Suppressor macrophage (primary cell): ENCODE results near the gene FGA.
A peak's percentile ranks its signal among the peaks of the same experiment; 100 is the strongest.

ENCODE experiments used
- DNase-seq, 4 experiments: peaks; one replicate each; pipeline ENCODE4 v3.0.0-alpha.2; 2020 to 2022

Gene FGA

GRCh38 chr4:154578919-154579318 lies 11.6 kb downstream of the FGA start:
- DNase-seq = no peak

DNA sequence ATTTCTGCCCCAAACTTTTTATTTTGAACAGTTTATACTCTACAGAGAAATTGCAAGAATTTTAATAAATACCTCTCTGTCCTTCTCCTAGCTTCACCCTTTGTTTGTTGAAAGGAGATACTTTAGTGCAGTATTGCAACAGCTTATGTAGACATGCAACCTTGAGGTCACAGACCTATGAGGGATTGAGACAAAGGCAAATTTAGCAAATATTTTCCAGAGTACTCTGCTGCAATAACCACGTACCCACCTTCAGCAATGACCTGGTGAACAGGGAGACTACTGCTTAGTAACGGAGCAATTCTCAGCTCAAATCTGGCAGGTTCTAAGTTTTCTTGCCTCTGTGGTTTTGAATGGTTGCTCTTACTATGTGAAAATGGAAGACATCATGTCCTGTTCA lies 13.2 kb downstream of the FGA start:
- DNase-seq = no peak

- DNase-seq = no peak
Measured at GRCh38 chr4:154574311-154574710, 16.2 kb downstream of the FGA start.

- DNase-seq = no peak
Measured at GRCh38 chr4:154573190-154573870, 17.2 kb downstream of the FGA start.

- DNase-seq = no peak
Measured at GRCh38 chr4:154569584-154569983, 21.0 kb downstream of the FGA start.

- DNase-seq = no peak
Measured at GRCh38 chr4:154569028-154569427, 21.5 kb downstream of the FGA start.

- no peak for DNase-seq
Measured at GRCh38 chr4:154566639-154567204, 23.8 kb downstream of the FGA start.

GRCh38 chr4:154565704-154566103 lies 24.8 kb downstream of the FGA start:
- DNase-seq = no peak

DNA sequence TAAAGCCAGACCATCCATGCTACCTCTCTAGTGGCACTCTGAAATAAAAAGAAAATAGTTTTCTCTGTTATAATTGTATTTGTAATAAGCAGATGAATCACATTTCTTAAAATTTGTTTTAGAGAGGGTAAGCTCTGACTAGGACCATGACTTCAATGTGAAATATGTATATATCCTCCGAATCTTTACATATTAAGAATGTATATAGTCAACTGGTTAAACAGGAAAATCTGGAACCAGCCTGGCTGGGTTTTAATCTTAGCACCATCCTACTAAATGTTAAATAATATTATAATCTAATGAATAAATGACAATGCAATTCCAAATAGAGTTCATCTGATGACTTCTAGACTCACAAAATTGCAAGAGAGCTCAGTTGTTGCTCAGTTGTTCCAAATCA lies 26.2 kb downstream of the FGA start:
- no peak for DNase-seq

DNA sequence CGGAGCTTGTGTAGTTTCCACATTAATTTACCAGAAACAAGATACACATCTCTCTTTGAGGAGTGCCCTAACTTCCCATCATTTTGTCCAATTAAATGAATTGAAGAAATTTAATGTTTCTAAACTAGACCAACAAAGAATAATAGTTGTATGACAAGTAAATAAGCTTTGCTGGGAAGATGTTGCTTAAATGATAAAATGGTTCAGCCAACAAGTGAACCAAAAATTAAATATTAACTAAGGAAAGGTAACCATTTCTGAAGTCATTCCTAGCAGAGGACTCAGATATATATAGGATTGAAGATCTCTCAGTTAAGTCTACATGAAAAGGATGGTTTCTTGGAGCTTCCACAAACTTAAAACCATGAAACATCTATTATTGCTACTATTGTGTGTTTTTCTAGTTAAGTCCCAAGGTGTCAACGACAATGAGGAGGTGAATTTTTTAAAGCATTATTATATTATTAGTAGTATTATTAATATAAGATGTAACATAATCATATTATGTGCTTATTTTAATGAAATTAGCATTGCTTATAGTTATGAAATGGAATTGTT lies 27.8 kb downstream of the FGA start, which contains the start of gene FGB:
TSS of gene FGB (plus strand) at position 315 of the 558 bp plus-strand sequence. CDS start at position 323, 8 bp downstream.
- no peak for DNase-seq

DNA sequence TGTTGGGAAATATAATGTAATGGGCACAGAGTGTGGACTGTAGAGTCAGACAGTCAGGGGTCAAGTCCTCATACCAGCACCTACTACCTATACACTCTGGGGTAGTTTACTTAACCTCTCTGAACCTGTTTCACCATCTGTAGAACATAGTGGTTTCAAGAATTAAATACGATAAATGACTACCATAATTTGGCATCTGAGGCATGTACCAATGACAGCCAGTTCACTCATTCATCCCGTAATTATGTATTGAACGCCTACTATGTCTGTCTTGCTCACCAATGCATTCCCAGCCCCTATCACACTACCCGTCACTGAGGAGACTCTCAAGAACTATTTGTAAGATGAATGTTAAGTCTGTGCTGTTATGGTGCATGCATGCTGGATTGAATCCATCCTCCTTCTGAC lies 29.7 kb downstream of the FGA start:
- DNase-seq = no peak

- no peak for DNase-seq
Measured at GRCh38 chr4:154560419-154560801, 30.1 kb downstream of the FGA start.

- DNase-seq = peak; percentile 11 to 53 (median 38)
Measured at GRCh38 chr4:154559494-154560418, 30.8 kb downstream of the FGA start.

- DNase-seq = no peak
Measured at GRCh38 chr4:154559141-154559493, 31.4 kb downstream of the FGA start.

DNA sequence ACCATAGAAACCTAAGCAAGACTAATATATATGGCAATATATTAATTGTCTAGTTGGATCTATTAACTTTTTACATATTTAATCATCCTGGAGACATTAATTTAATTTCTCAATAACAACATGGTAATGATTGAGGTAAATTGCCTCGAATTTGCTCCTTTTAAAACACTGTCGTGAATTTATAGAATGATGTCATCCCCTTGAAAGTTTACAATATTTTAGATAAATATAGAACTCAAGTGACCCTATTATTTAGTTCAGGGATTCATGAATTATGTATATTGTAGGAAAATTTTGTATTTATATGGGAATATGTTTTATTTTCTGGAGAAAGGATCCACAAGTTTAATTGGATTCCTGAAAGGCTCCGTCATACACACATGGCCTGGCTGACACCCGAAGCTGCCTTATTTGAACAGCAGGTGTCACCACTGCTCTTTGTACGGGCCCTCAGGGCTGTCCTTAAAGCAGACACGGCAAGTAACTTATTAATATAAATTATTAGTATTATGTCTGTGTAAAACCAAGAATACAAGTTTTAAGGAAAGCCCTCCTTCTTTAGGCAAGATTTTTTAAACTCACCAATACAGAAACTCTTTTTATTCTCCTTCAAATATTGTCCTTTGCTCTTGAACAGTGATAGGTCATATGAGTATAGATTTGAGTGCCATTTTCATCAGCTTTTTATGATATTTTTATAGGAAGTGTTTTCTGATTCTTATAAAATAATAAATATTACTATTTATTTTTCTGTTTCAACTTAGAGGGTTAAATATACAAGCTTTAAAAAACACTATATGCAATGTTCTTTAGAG lies 38.5 kb downstream of the FGA start:
- DNase-seq = peak; percentile 72 to 86 (median 83)

DNA sequence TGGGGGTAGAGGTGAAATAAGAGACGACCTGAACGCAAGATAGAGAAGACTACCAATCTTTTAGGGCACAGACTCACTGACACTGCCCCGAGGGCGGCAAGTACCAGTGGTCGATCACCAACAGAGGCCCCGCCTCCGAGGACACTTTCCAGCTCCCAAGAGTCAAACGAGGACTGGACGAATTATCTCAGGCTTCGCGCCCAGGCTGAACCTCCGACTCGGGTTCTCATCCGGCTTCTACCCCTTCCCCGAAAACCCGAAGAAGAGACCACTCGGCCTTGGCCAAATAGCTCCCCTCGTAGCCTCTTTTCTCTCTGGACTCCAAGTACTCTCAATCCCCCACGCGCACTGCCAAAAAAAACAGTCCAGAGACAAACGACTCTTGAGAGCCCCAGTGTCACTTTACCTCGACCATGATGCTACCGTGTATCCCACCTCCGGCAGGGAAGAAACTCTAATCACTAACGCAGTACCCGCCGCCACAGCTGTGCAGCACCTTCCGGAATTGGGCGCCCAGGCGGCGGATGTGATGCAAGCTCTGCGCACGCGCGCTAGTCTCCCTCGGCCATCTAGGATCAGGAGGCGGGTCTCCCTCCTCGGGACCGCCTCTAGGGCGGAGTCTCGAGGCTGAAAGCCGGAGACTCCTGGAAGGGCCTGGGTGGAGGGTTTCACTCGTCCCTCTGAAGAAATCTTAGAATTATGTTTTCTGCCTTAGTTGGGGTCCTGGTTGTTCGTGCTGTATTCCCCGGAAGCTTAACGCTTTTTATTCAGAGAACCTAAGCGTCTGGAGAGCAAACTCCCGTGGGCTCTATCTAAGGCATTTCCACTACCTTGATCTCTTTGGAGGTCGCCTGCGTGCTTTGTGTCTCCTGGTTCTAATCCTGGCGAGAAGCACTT lies 40.4 kb downstream of the FGA start, which contains the start of gene PLRG1:
TSS of gene PLRG1 (minus strand) at position 507 of the 897 bp plus-strand sequence. CDS start at position 415, 92 bp downstream.
- DNase-seq = peak; percentile 99

DNA sequence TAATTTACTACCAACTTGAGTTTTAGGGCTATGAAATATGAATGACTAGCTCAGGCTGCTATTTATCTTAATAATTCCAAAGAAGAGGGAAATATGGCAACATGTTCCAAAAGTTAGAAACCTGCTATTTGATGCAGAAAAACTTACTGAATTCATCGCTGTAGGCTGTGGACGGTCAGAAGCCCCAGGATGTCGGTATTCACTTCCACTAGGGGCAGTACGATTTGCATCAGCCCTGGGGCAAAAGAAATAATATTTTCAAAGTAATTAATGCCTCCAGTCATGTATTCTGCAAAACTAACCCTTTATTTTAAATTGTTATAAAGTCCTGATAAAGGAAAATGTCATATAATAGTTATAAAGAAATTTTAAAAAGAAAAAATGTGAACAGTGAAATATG lies 44.9 kb downstream of the FGA start:
- no peak for DNase-seq

DNA sequence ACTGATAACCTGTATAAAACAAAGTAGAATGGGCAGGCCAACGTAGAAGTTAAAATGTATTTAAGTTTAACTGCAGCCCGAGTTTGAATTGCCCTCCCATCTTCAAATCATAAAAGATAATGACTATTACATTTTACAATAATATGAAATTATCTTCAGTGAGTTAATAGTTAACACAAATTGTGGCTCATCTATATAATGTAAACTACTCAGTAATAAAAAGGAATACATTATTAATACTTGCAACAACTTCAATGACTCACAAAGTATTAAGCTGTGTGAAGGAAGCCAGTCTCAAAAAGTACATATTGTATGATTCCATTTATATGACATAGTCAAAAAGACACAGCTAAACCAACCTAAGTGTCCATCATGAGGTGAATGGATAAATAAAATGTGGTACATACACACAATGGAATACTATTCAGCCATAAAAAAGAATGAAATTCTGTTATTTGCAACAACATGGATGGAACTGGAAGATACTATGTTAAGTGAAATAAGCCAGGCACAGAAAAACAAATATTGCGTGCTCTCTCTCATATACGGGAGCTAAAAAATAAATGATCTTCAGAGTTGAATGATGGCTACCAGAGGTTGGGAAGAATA lies 48.2 kb downstream of the FGA start:
- no peak for DNase-seq
